NCI-H187 (cell line): ENCODE measurements around the gene RNF187.

ENCODE experiments used
- DNase-seq, 2 experiments: peaks; one replicate each; lab custom pipeline; 2025; lab: John Stamatoyannopoulos, UW

Gene RNF187

GRCh38 chr1:228508840-228509415, 21.7 kb downstream of the RNF187 start:
- no peak for DNase-seq

- DNase-seq: no peak
Observed at GRCh38 chr1:228510101-228510802, 23.1 kb downstream of the RNF187 start.

GRCh38 chr1:228510803-228511413, 23.7 kb downstream of the RNF187 start:
- no peak for DNase-seq

GRCh38 chr1:228511546-228512445, 24.6 kb downstream of the RNF187 start:
- no peak for DNase-seq

- DNase-seq: no peak
Observed at GRCh38 chr1:228512781-228513198, 25.6 kb downstream of the RNF187 start.

GRCh38 chr1:228513236-228513900, 26.2 kb downstream of the RNF187 start:
- no peak for DNase-seq

GRCh38 chr1:228514421-228514820, 27.2 kb downstream of the RNF187 start:
- no peak for DNase-seq

- DNase-seq: no peak
Observed at GRCh38 chr1:228515200-228515834, 28.1 kb downstream of the RNF187 start.

GRCh38 chr1:228517655-228518054, 30.5 kb downstream of the RNF187 start:
- no peak for DNase-seq

GRCh38 chr1:228527596-228527995, 40.4 kb downstream of the RNF187 start:
- DNase-seq: no peak

GRCh38 chr1:228528612-228529011, 41.4 kb downstream of the RNF187 start:
- no peak for DNase-seq

GRCh38 chr1:228530086-228530758, 43.0 kb downstream of the RNF187 start:
- no peak for DNase-seq

GRCh38 chr1:228530951-228531731, 44.0 kb downstream of the RNF187 start:
- DNase-seq: no peak

- no peak for DNase-seq
Observed at GRCh38 chr1:228538831-228539230, 51.6 kb downstream of the RNF187 start.

GRCh38 chr1:228540161-228540917, 53.2 kb downstream of the RNF187 start:
- DNase-seq: no peak

- DNase-seq: no peak
Observed at GRCh38 chr1:228541725-228542124, 54.5 kb downstream of the RNF187 start.

GRCh38 chr1:228542376-228542775, 55.2 kb downstream of the RNF187 start:
- no peak for DNase-seq

- DNase-seq: no peak
Observed at GRCh38 chr1:228542981-228543380, 55.8 kb downstream of the RNF187 start.

- no peak for DNase-seq
Observed at GRCh38 chr1:228543396-228543795, 56.2 kb downstream of the RNF187 start.
